Central memory CD4-positive, alpha-beta T cell (primary cell): ENCODE data around the gene ADAMTSL5.
A peak's percentile ranks its signal among the peaks of the same experiment; 100 is the strongest.
"Not testable (repeated sequence)": the region's sequence is repeated elsewhere in the genome, so short reads cannot be mapped to it uniquely, and the experiment has no call there.

Experiments
- DNase-seq: peaks from one replicate; pipeline ENCODE4 v3.0.0; 2022

ADAMTSL5 gene

DNA sequence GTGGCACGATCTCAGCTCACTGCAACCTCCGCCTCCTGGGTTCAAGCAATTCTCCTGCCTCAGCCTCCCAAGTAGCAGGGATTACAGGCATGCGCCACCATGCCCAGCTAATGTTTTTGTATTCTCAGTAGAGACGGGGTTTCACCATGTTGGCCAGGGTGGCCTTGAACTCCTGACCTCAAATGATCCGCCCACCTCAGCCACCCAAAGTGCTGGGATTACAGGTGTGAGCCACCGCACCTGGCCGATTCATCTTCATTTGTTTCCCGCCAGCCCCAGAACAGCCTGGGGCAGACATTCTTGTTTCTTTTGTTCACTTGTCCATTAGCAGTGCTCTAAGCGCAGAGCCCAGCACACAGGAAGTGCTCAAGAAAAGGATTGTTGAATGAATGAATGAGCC is 35.8 kb downstream of the ADAMTSL5 start:
- not testable (repeated sequence) for DNase-seq

GRCh38 chr19:1475751-1476437 is 36.9 kb downstream of the ADAMTSL5 start:
- DNase-seq = no peak

DNA sequence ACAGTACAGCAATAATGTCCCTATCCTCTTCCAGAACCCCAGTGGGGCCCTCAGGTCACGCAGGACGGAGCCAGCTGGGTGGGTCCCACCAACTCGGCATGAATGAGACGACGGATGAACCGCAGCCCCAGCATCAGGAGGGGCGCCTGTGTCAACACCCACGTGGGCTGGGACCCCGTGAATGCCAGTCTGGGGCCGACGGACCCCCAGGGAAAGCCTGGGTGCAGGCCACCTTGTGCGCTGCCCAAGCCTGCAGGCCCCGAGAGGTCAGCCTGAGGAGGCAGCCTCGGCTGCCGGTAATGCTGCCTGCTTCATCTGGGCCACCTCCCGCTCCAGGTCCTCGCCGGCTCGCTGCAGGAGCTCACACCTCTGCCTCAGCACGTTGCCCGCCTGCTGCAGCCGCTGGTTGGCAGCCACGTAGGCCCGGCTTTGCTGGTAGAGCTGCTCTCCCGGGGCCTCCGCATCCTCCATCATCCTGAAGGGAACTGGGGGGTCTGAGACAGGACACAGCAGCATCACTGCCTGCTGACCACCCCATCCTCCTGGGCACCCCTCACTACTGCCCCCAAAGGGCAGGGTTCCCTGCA is 38.0 kb downstream of the ADAMTSL5 start:
- no peak for DNase-seq

GRCh38 chr19:1474011-1474764 is 38.6 kb downstream of the ADAMTSL5 start:
- no peak for DNase-seq

DNA sequence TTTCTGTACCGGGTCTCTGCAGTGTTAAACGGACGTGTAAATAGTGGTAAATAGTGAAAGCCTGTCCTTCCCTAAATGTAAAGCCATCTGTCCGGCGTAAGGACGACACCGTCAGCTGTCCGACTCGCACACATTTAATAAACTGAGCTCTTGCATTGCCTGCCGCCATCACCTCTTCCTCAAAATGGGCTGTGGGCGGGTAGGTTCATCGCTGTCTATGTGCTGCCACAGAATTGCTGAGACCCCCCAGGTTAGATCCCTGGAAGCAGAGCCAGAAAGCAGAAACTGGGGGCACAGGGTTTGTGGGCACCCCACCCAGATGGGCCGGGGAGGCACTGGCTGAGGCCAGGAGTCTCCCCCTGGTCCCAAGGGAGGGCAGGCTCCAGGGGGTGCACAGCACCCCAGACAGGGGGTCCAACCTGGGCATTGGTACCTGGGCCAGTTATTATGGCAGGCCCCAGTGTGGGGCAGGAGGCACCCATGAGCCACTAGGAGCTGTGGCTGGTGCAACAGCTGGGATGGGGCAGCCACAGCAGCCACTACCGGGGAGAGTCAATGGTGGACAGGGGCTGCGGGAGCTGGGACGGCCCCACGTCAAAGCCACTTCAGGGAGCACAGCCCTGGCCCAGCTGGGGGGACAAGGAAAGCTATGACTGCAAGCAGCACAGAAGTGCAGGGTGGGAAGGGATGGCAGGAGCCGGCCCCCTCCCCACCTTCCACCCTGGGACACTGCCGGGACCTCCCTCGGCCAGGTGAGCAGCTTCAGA is 39.6 kb downstream of the ADAMTSL5 start:
- DNase-seq = no peak

GRCh38 chr19:1472231-1473084 is 40.4 kb downstream of the ADAMTSL5 start:
- no peak for DNase-seq

- no peak for DNase-seq
Measured at GRCh38 chr19:1471515-1472160, 41.2 kb downstream of the ADAMTSL5 start.

DNA sequence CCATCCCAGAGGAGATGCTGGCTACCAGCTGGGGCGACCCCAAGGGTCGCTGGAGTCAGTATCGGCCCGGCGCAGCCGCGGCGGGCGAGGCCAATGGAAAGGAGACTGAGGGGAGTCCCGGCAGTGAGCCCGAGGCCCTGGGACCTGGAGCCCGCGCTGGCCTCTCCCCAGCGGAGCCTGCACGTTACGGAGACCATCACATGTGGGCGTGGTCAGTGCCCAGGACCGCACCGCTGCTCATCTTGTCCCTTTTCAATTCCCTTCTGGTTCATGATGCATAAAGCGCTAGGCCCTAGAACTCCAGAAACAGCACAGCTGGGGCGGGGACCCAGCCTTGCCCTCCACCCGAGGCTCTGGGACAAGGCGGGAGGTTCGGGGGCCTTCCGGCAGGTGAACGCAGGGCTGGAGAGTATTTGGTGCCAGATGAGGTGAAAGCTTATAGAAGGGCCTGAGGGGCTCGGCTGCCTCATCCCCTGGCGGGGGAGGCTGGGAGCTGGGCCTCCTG is 41.8 kb downstream of the ADAMTSL5 start:
- no peak for DNase-seq

DNA sequence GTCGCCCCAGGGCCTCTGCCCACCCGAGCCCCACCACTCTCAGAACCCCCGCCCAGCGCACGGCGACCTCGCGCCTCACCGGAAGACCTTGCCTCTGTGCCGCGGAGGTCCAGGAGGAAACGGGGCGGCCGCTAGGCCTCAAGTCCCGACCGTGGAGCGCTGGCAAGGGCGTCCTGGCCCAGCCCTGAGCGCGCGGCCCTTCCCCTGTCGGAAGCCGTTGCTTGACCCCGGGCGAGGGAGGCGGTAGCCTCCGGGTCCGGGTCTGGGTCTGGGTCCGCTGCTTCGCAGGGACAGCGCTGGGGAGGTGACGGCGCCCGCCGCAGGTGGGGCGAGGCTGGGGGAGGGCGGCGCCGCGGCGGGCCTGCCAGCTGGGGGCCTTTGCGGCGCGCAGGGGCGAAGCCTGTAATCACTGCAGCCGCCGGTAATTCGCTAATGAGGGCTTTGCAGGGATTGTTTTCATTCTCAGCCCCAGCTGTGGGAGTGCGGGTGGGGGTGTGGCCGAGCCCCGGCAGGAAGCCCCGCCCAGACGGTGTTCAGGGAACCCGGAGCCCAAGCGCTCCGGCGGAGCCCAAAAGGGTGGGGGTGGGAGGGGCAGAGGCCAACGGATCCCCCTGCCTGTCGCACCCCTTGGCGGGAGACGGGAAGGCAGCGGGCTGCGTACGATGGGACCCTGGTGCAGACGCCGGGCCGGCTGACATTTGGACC is 42.4 kb downstream of the ADAMTSL5 start:
- DNase-seq = peak; percentile 59

GRCh38 chr19:1470055-1470304 is 42.8 kb downstream of the ADAMTSL5 start:
- no peak for DNase-seq

GRCh38 chr19:1469255-1470054 is 43.4 kb downstream of the ADAMTSL5 start:
- no peak for DNase-seq

GRCh38 chr19:1468821-1469254 is 44.0 kb downstream of the ADAMTSL5 start:
- no peak for DNase-seq

- no peak for DNase-seq
Measured at GRCh38 chr19:1468274-1468820, 44.5 kb downstream of the ADAMTSL5 start.

DNA sequence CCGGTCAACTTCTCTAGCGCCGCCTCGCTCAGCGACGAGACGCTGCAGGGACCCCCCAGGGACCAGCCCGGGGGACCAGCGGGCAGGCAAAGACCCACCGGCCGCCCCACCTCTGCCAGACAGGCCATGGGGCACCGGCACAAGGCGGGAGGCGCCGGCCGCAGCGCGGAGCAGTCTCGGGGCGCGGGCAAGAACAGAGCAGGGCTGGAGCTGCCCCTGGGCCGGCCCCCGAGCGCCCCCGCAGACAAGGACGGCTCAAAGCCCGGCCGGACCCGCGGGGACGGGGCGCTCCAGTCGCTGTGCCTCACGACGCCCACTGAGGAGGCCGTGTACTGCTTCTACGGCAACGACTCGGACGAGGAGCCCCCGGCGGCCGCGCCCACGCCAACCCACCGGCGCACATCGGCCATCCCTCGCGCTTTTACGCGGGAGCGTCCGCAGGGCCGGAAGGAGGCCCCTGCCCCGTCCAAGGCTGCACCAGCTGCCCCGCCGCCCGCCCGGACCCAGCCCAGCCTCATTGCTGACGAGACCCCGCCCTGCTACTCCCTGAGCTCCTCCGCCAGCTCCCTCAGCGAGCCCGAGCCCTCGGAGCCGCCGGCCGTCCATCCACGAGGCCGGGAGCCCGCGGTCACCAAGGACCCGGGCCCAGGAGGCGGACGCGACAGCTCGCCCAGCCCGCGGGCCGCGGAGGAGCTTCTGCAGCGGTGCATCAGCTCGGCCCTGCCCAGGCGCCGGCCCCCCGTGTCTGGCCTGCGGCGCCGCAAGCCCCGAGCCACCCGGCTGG is 45.1 kb downstream of the ADAMTSL5 start:
- DNase-seq = no peak

GRCh38 chr19:1467215-1467489 is 45.7 kb downstream of the ADAMTSL5 start:
- DNase-seq = no peak

DNA sequence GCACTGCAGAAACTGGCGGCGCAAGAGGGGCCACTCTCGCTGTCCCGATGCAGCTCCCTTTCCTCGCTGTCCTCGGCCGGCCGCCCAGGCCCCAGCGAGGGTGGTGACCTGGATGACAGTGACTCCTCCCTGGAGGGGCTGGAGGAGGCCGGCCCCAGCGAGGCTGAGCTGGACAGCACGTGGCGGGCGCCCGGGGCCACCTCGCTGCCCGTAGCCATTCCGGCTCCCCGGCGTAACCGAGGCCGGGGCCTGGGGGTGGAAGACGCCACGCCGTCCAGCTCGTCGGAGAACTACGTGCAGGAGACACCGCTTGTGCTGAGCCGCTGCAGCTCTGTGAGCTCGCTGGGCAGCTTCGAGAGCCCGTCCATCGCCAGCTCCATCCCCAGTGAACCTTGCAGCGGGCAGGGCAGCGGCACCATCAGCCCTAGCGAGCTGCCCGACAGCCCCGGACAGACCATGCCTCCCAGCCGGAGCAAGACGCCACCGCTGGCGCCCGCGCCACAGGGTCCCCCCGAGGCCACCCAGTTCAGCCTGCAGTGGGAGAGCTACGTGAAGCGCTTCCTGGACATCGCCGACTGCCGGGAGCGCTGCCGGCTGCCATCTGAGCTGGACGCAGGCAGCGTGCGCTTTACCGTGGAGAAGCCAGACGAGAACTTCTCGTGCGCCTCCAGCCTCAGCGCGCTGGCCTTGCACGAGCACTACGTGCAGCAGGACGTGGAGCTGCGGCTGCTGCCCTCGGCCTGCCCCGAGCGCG is 46.2 kb downstream of the ADAMTSL5 start:
- DNase-seq = no peak

GRCh38 chr19:1466018-1466460 is 46.8 kb downstream of the ADAMTSL5 start:
- DNase-seq = no peak
